Activated T-helper 17 cell treated with anti-CD3 and anti-CD28 coated beads, Interleukin-2, amount 50 U/mL, for 72 hours (primary cell): ENCODE results near the gene CLCN6. TPM values are rescaled to one million over a fixed set of nuclear protein-coding genes. Genes with fewer than 3 reads are reported as not detected.

ENCODE experiments used
- ATAC-seq: fragments of 150-1000 bp; cut with Tn5 transposase; replicated peaks from 2 replicates; pipeline ENCODE4 v1.10.0; 2021; ENCODE audit warnings: mild to moderate bottlenecking, moderate library complexity
- H3K27ac Mint-ChIP-seq: one replicate; pipeline ENCODE4 v1.8.0; 2022; ENCODE audit warnings: mixed read lengths
- H3K27me3 Mint-ChIP-seq: one replicate; pipeline ENCODE4 v1.8.0; 2022; ENCODE audit warnings: mixed read lengths
- H3K36me3 Mint-ChIP-seq: one replicate; pipeline ENCODE4 v1.8.0; 2022; ENCODE audit warnings: low read depth, mild to moderate bottlenecking, mixed read lengths
- H3K4me1 Mint-ChIP-seq: one replicate; pipeline ENCODE4 v1.8.0; 2022; ENCODE audit warnings: mixed read lengths
- H3K4me3 Mint-ChIP-seq: one replicate; pipeline ENCODE4 v1.8.0; 2022; ENCODE audit warnings: mild to moderate bottlenecking, mixed read lengths
- H3K9me3 Mint-ChIP-seq: one replicate; pipeline ENCODE4 v1.8.0; 2022; ENCODE audit warnings: mixed read lengths
- total RNA-seq, 2 donors: library from RNA; stranded (reverse); gene quantifications; one replicate each; pipeline ENCODE4 v1.2.3, GENCODE V29; 2022

CLCN6 gene
- total RNA-seq, 2 donors from 2014 or later: 11.3 to 18.2 TPM

- ATAC-seq: no peak
- Mint-ChIP-seq H3K9me3 (no peaks in the 10 kb centered on the region), H3K36me3 (no peaks in the 10 kb centered on the region), H3K4me3 (no peak overlapping the region), H3K4me1 (no peaks in the 10 kb centered on the region), H3K27ac (no peak overlapping the region), H3K27me3 (peaks cover 4% of the 10 kb centered on the region)
These were observed 85.6 kb downstream of the CLCN6 start for GRCh38 chr1:11891433-11892186.

Other genes with a start within 250 kb of the CLCN6 start
- 1 to 10 TPM; 1.3 to 4.0 TPM for gene FBXO2, start 151.8 kb upstream of the CLCN6 start, total RNA-seq
- gene FBXO44, start 151.3 kb upstream of the CLCN6 start, total RNA-seq: 10 to 100 TPM; 13.8 to 21.7 TPM
- 1 to 10 TPM; 2.0 to 6.2 TPM for gene FBXO6, start 142.0 kb upstream of the CLCN6 start, total RNA-seq
- 10 to 100 TPM; 63.1 to 63.3 TPM for gene MAD2L2, start 125.0 kb upstream of the CLCN6 start, total RNA-seq
- under 1 TPM; 0.04 to 0.13 TPM for gene DRAXIN, start 114.5 kb upstream of the CLCN6 start, total RNA-seq
- 10 to 100 TPM in 1 of 2 donors, 1 to 10 TPM in 1; 7.5 to 14.3 TPM for gene AGTRAP, start 70.1 kb upstream of the CLCN6 start, total RNA-seq
- gene C1orf167, start 44.0 kb upstream of the CLCN6 start, total RNA-seq: not detected
- 10 to 100 TPM; 13.3 to 16.2 TPM for gene MTHFR, start 227 bp upstream of the CLCN6 start, total RNA-seq
- not detected for gene NPPA, start 41.6 kb downstream of the CLCN6 start, total RNA-seq
- not detected for gene NPPB, start 52.8 kb downstream of the CLCN6 start, total RNA-seq
- gene KIAA2013, start 120.2 kb downstream of the CLCN6 start, total RNA-seq: 10 to 100 TPM; 15.6 to 32.2 TPM
- gene PLOD1, start 128.5 kb downstream of the CLCN6 start, total RNA-seq: 10 to 100 TPM; 18.1 to 36.1 TPM
- 10 to 100 TPM; 46.5 to 70.1 TPM for gene MFN2, start 174.3 kb downstream of the CLCN6 start, total RNA-seq
- gene MIIP, start 213.3 kb downstream of the CLCN6 start, total RNA-seq: 100 to 1,000 TPM in 1 of 2 donors, 10 to 100 TPM in 1; 51.1 to 115 TPM